PC-3 (cell line): Measurements from ENCODE around the gene DLG4.

Source experiments
- EZH2phosphoT487 ChIP-seq: fragments of 300-600 bp; sonication (generic); IDR thresholded peaks from 2 replicates; pipeline ENCODE4 v1.6.1; 2018; ENCODE audit warnings: mild to moderate bottlenecking, antibody characterized with exemption, low read length, borderline replicate concordance
- TF ChIP-seq, protein P1 (sequence below): fragments of 300-600 bp; sonication (generic); conservative IDR thresholded peaks from 2 replicates; pipeline ENCODE4 v1.5.1; 2017; ENCODE audit warnings: antibody characterized with exemption, low read depth, mild to moderate bottlenecking, low read length

DNA sequence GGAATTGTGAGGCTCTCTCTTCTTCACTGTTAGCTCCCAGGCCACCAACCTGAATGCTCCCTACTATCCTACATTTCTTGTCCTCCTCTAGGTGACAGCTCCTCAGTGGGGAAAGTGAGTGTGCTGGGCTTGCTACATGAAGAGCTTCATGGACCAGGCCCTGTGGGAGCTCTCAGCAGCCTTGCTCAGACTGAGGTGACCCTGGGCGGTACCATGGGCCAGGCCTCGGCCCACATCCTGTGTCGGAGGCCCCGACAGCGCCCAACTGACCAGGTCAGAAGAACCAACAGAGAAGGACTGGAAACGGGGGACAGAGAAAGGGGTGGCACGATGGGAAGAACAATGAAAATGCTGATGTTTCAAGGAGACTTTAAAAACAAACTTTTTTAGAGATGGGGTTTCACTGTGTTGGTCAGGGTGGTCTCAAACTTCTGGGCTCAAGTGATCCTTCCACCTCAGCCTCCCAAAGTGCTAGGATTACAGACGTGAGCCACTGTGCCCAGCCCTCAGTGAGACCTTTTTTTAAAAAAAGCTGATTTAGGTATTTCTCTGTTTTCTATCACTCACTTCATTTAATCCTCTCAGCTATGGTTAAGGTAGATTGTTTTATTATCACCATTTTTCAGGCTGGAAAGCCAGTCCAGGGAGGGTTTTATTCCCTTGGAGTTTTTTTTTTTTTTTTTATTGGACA, 37.3 kb upstream of the DLG4 start:
- TF ChIP-seq, protein P1, sequence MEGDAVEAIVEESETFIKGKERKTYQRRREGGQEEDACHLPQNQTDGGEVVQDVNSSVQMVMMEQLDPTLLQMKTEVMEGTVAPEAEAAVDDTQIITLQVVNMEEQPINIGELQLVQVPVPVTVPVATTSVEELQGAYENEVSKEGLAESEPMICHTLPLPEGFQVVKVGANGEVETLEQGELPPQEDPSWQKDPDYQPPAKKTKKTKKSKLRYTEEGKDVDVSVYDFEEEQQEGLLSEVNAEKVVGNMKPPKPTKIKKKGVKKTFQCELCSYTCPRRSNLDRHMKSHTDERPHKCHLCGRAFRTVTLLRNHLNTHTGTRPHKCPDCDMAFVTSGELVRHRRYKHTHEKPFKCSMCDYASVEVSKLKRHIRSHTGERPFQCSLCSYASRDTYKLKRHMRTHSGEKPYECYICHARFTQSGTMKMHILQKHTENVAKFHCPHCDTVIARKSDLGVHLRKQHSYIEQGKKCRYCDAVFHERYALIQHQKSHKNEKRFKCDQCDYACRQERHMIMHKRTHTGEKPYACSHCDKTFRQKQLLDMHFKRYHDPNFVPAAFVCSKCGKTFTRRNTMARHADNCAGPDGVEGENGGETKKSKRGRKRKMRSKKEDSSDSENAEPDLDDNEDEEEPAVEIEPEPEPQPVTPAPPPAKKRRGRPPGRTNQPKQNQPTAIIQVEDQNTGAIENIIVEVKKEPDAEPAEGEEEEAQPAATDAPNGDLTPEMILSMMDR, result no peak
- TF ChIP-seq EZH2phosphoT487, result no peak
